Suppressor macrophage treated with lipopolysaccharide for 1 hour (primary cell): ENCODE results near the gene AKR7A3.
"Not testable (repeated sequence)": the region's sequence is repeated elsewhere in the genome, so short reads cannot be mapped to it uniquely, and the experiment has no call there.

Experiments
- DNase-seq, 3 donors: peaks; one replicate each; pipeline ENCODE4 v3.0.0-alpha.2; 2020 to 2022

The AKR7A3 gene

DNA sequence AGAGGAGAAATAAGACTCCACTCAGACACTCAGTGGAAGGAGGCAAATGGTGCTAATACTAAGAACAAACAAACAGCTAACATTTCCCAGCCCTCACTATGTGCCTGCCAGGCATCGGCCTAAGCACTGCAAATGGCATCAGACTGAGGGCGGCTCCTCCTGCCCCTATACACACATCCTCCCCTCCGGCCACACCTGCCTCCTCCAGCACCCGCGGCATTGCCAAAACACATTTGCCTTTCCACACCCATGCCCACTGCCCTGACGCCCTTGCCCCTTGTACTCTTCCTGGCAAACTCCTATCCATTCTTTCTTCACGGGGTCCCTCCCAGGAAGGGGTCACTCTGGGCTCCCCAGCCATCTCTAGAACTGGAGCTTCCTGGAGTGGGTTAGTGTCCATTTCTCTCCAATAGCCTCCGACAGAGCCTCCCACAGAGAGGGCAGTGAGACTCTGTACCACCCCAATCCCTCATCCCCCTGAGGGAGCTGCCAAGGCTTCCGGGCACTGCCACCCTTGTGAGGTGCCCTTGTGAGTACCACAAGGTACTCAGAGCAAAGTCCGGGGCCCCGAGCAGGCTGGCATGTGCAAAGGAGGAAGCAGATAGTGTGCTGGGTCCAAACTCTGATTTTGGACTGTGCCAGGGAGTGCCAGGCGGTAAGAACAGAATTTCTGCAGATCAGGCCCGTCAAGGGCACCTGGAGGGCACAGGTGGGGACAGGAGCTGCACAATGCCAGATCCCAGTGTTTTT, 959 bp downstream of the AKR7A3 start:
- DNase-seq, result no peak

GRCh38 chr1:19285807-19286206, 2.8 kb downstream of the AKR7A3 start:
- DNase-seq, result not testable (repeated sequence)

- not testable (repeated sequence) for DNase-seq
Observed at GRCh38 chr1:19285366-19285765, 3.2 kb downstream of the AKR7A3 start.

- no peak for DNase-seq
Observed at GRCh38 chr1:19284881-19285280, 3.7 kb downstream of the AKR7A3 start.

GRCh38 chr1:19283891-19284290, 4.7 kb downstream of the AKR7A3 start:
- no peak for DNase-seq

DNA sequence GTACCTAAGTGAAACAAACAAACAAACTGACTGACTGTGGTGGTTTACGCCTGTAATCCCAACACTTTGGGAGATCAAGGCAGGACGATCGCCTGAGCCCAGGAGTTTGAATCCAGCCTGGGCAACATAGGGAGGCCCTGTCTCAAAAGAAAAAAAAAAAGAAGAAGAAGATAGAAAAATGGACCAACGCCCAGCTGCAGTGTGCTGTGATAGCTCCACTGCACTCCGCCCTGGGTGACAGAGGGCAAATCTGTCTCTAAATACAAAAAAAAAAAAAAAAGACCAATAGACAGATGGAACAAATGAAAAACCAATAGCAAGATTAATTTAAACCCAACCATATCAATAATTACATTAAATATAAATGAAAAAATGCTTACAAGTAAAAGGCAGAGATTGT, 13.9 kb downstream of the AKR7A3 start:
- DNase-seq, result no peak

- DNase-seq, result peak in 2 of 3 donors; percentile 22 to 49
Observed at GRCh38 chr1:19273844-19274531, 14.6 kb downstream of the AKR7A3 start.

- DNase-seq, result no peak
Observed at GRCh38 chr1:19273106-19273843, 15.3 kb downstream of the AKR7A3 start.

DNA sequence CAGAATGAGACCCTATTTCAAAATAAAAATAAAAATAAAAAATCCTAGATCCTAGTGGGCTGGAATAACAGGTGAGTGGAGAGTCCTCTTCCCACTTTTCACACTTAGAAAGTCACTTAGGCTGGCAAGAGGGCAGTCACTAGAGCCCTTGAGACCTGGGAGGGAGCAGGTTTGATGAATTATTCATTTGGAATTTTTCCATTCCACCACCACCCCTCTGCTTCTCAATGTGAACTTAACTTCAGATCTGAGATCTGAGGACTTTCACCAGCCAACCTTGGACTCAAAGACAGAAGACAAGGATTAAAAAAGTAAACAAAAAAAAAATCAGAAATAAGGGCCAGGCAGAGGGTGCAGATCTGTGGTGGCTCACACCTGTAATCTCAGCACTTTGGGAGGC, 16.5 kb downstream of the AKR7A3 start:
- DNase-seq, result no peak

GRCh38 chr1:19270343-19270730, 18.2 kb downstream of the AKR7A3 start:
- DNase-seq, result not testable (repeated sequence)

DNA sequence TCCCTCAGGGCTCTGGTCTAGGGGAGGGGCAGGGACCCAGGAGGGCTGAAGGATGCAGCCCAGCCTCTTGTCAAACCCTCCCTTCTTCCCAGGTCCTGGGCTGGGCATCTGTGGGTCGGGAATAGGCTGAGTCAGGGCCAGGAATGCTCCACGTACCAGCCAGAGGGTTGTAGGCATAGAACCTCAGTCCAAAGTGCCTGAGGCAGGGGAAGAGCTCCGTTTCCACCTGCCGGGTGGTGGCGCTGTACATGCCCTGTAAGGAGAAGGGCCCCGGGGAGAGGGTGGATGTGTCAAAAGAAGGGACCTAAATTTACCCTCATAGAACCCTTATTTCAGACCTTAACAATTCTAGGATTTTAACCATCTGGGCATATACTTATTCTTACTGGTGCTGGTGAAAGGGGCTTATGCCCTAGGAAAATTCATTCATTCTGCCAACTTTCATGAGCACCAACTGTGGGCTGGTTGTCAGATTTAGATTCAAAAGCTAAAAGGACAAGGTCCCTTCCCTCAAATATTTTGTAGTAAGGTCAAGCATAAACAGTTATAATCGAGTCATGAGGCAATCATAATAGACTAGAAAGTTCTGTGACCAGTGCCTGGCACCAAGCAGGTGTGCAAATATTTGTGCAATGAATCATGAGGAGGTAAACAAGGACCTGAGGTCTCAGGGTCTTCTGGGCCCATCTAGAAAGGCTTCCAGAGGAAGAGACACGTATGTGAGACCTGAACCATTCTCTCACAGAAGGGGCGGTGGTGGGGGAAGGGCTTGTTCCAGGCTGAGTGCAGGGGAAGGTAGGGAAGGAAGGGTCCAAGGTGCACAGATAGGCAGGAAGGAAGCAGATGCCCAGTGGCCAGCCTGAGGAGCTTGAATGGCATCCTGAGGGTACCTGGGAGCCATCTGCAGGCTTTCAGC, 18.9 kb downstream of the AKR7A3 start:
- peak in 2 of 3 donors; percentile 6 to 25 for DNase-seq

GRCh38 chr1:19268445-19268844, 20.1 kb downstream of the AKR7A3 start:
- no peak for DNase-seq

DNA sequence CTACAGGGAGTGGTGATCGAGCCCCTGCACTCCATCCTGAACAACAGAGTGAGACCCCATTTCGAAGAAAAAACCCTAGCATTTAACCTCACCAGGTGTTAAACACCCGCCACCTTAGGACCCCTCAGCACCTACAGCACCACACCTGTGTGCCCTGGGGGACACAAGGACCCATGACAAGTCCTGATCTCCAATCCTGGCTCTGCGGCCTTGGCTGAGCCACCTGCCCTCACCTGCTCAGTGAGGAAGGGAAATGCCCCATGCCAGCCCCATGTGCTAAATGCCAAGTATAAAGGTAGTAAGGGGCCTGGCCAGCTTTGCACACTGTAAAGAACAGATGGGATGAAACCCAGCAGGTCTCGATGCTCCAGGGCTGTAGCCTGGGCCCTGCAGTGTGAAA, 25.8 kb downstream of the AKR7A3 start:
- no peak for DNase-seq

GRCh38 chr1:19262047-19262446, 26.5 kb downstream of the AKR7A3 start:
- no peak for DNase-seq

DNA sequence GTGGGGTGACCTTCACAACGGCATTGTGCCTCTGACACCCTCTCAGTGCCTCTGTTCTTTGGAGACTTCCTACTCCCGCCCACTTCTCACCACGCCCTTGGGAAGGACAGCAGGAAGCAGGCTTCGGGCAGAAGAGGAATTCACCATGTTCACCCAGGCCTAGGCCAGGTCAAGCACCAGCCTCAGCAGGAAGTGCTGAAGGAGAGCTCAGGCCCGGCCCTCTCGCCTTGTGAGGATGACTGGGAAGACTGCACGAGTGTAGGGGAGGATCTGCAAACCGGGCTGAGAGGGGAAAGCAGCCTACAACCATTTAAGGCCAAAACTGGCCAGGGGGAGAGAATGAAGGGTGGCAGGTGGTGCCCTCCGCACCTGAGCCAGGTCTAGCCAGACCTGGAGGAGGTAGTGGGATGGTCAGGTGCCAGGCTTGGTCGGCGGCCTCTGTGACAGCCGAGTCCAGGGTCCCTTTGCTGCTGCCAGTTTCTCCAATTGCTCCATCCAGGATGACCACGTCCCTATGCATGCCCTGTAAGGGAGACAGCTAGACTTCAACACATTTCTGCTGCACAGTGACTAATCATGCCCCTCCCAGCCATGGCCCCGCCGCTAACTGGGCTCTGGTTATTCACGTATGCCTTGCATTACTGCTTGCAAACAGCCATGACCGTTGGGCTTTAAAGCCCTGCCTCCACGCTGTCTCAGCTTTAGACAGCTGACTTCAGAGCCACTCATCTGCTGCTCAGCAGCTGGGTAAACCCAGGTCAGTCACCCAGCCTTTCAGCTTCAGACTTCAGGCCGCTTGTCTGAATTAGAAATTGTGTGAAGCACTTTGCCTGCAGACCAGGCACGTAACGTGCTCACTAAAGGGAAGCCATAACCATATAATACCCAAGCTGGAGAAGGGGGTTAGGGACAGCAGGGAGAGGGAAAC, 28.1 kb downstream of the AKR7A3 start:
- peak; percentile 28 to 70 (median 38) for DNase-seq

DNA sequence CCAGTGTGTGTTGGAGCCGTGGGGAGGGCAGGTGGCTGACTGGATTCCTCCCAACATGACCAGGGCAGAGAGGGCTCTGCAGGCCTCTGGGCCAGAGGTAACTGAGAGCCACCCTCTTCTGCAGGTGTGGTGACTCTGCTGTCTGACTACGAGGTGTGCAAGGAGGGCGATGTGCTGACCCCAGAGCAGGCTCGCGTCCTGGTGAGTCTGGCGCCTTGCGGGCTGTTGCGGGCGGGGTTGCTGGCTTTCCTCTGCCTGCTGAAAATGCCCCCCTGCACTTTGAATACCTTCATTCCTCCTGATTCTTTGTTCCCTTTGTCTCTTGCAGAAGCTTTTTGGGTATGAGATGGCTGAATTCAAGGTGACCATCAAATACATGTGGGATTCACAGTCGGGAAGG, 30.2 kb downstream of the AKR7A3 start:
- DNase-seq, result no peak

DNA sequence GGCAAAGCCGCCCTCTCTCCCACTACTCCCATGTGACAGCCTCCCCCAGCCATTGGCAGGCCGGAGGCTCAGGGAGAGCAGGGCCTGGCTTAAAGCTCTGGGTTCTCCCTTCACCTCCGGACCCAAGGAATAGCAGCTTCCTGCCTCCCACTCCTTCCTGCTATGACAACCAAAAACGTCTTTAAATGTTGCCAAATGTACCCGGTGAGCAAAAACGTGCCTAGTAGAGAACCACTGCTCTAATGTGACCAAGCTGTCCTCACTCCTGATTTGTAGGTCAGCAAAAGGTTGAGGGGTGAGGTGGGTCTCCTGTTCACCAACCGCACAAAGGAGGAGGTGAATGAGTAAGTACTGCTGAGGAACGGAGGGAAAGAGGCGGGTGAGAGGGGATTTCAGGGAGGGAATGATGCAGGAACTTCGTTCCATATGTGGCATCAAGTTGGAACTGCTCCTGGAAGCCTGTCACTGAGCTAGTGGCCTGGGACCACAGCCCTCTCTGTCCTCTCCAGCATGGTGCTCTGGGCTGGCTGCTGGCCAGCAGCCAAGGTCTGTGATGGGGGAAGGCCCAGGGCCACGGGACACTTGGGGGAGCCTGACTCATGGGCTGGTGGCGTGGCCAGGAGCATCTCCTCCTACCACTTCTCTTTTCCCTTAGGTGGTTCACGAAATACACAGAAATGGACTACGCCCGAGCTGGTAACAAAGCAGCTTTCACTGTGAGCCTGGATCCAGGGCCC, 31.2 kb downstream of the AKR7A3 start:
- DNase-seq, result peak; percentile 71 to 90 (median 79)

DNA sequence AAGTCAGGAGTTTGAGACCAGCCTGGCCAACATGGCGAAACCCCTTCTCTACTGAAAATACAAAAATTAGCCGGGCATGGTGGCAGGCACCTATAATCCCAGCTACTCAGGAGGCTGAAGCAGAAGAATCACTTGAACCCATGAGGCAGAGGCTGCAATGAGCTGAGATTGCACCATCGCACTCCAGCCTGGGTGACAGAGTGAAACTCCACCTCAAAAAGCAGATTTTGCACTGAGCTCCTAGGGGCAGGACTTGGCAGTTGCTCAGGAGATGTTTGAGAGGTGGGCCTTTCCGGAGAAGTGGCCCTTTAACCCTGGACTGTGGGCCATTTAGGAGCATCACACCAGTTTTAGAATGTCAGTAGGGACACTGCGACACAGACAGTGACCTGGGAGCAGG, 32.3 kb downstream of the AKR7A3 start:
- not testable (repeated sequence) for DNase-seq

DNA sequence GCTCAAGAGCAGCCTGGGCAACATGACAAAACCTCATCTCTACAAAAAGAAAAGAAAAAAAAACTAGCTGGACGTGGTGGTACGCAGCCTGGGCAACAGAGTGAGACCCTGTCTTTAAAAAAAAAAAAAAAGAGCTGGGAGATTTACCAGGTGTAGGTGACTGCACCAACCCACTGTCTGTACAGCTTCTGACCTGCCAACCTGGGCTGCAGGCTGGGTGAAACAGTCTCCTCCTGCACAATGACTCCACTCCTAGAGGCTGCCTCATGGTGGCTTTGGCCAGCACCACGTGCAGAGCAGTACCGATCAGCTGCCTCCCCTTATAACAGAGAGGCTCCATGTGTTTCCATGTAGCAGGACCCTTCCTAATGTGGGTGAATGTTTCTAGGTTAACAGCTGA, 33.3 kb downstream of the AKR7A3 start:
- no peak for DNase-seq

DNA sequence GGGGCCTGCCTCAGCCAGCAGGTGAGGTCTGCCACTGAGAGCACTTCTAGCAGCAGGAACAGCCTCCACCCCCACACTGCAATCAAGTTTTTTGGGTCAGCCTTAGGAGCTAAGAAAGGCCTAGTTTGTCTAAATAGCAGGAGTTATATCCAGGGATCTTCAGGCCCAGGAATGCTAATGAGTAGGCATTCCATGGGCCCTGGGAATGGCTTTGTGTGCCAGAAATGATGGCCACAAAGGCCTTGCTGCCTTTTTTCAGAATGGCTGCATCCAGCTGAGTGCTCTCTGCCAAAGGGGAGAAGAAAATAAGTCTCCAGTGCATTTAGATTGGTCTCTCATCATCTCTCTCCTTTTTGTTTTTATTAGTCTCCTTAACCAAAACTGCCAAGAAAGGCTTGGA, 34.2 kb downstream of the AKR7A3 start:
- no peak for DNase-seq
